Neural cell (in vitro differentiated cells): ENCODE results near the gene FBXO9. TPM values are rescaled to one million over a fixed set of nuclear protein-coding genes. Genes with fewer than 3 reads are reported as not detected.

ENCODE experiments used
- H2AFZ ChIP-seq: fragments of 200-600, 300-800 bp; sonication (generic), shearing (Covaris generic); 2 replicates; pipeline ENCODE4 v1.6.0; 2014; ENCODE audit warnings: low read depth, mild to moderate bottlenecking, antibody characterized with exemption, low read length, moderate library complexity
- H3F3A ChIP-seq: fragments of 200-600 bp; shearing (Covaris generic); 2 replicates; pipeline ENCODE4 v1.6.1; 2016; ENCODE audit warnings: mild to moderate bottlenecking, moderate library complexity, mixed read lengths, antibody characterized with exemption, low read length; ENCODE audit not compliant: insufficient read depth, poor library complexity, severe bottlenecking
- H3K27ac ChIP-seq: fragments of 200-600, 300-800 bp; sonication (generic), shearing (Covaris generic); 2 replicates; pipeline ENCODE4 v1.5.1; 2014; ENCODE audit warnings: mild to moderate bottlenecking, low read length, moderate library complexity
- H3K27me3 ChIP-seq: fragments of 300-800, 200-600 bp; sonication (generic), shearing (Covaris generic); 2 replicates; pipeline ENCODE4 v1.6.0; 2014; ENCODE audit warnings: mild to moderate bottlenecking, low read depth, low read length, moderate library complexity; ENCODE audit not compliant: insufficient read depth
- H3K36me3 ChIP-seq: fragments of 300-800, 200-600 bp; sonication (generic), shearing (Covaris generic); 2 replicates; pipeline ENCODE4 v1.5.1; 2014; ENCODE audit warnings: mild to moderate bottlenecking, antibody characterized with exemption, low read length, moderate library complexity; ENCODE audit not compliant: insufficient read depth
- H3K4me2 ChIP-seq: fragments of 300-800, 200-600 bp; sonication (generic), shearing (Covaris generic); 2 replicates; pipeline ENCODE4 v1.6.0; 2014; ENCODE audit warnings: mild to moderate bottlenecking, low read length
- H3K4me3 ChIP-seq: fragments of 300-800, 200-600 bp; sonication (generic), shearing (Covaris generic); 2 replicates; pipeline ENCODE4 v1.5.1; 2014; ENCODE audit warnings: mild to moderate bottlenecking, low read length, moderate library complexity
- H3K79me2 ChIP-seq: fragments of 200-600 bp; shearing (Covaris generic); replicated peaks from 2 replicates; pipeline ENCODE4 v1.6.0; 2014; ENCODE audit warnings: mild to moderate bottlenecking, low read length, moderate library complexity; ENCODE audit not compliant: insufficient read depth
- H3K9ac ChIP-seq: fragments of 300-800, 200-600 bp; sonication (generic), shearing (Covaris generic); 2 replicates; pipeline ENCODE4 v1.6.1; 2016; ENCODE audit warnings: mild to moderate bottlenecking, low read length, mixed read lengths
- H3K9me2 ChIP-seq: fragments of 200-600 bp; shearing (Covaris generic); 2 replicates; pipeline ENCODE4 v1.6.1; 2016; ENCODE audit warnings: mild to moderate bottlenecking, low read length, mixed read lengths; ENCODE audit not compliant: insufficient read depth
- H3K9me3 ChIP-seq: fragments of 200-600, 300-800 bp; sonication (generic), shearing (Covaris generic); 2 replicates; pipeline ENCODE4 v1.6.1; 2016; ENCODE audit warnings: mild to moderate bottlenecking, mixed run types, low read length, moderate library complexity, mixed read lengths
- H4K20me1 ChIP-seq: fragments of 200-600 bp; shearing (Covaris generic); 2 replicates; pipeline ENCODE4 v1.6.1; 2016; ENCODE audit warnings: mild to moderate bottlenecking, mixed run types; ENCODE audit not compliant: insufficient read depth
- EP300 ChIP-seq: fragments of 450-650 bp; conservative IDR thresholded peaks from 2 replicates; pipeline ENCODE4 v1.6.1; 2014; ENCODE audit warnings: antibody characterized with exemption, mild to moderate bottlenecking, moderate library complexity; ENCODE audit not compliant: poor library complexity, severe bottlenecking
- EZH2 ChIP-seq: fragments of 200-600, 300-800 bp; shearing (Covaris generic), sonication (generic); IDR thresholded peaks from 2 replicates; pipeline ENCODE4 v1.6.1; 2014; ENCODE audit warnings: antibody characterized with exemption, low read length, borderline replicate concordance, mild to moderate bottlenecking; ENCODE audit not compliant: insufficient read depth, poor library complexity, severe bottlenecking
- MXI1 ChIP-seq: fragments of 450-650 bp; conservative IDR thresholded peaks from 2 replicates; pipeline ENCODE4 v1.6.1; 2014; ENCODE audit warnings: antibody characterized with exemption, mild to moderate bottlenecking; ENCODE audit not compliant: poor library complexity, severe bottlenecking
- POLR2AphosphoS5 ChIP-seq: IDR thresholded peaks from 2 replicates; pipeline ENCODE4 v1.6.1; 2012
- RAD21 ChIP-seq: fragments of 450-650 bp; conservative IDR thresholded peaks from 2 replicates; pipeline ENCODE4 v1.6.1; 2014; ENCODE audit warnings: antibody characterized with exemption, mild to moderate bottlenecking, moderate library complexity
- SMC3 ChIP-seq: fragments of 450-650 bp; conservative IDR thresholded peaks from 2 replicates; pipeline ENCODE4 v1.6.1; 2014; ENCODE audit warnings: antibody characterized with exemption, mild to moderate bottlenecking, moderate library complexity; ENCODE audit not compliant: poor library complexity
- TAF1 ChIP-seq: IDR thresholded peaks from 2 replicates; pipeline ENCODE4 v1.6.1; 2012; ENCODE audit warnings: low read depth
- polyA plus RNA-seq: library from polyadenylated mRNA; depleted of rRNA; stranded (reverse); fragments of >200 nt; gene quantifications from 2 replicates; pipeline ENCODE4 v1.2.3, GENCODE V29; 2014
- TF ChIP-seq, protein P1 (sequence below): fragments of 450-650 bp; IDR thresholded peaks from 2 replicates; pipeline ENCODE4 v1.5.1; 2014; ENCODE audit warnings: antibody characterized with exemption, mild to moderate bottlenecking, moderate library complexity; ENCODE audit not compliant: poor library complexity, severe bottlenecking
- TF ChIP-seq, protein P2 (sequence below): IDR thresholded peaks from 2 replicates; pipeline ENCODE4 v1.6.1; 2012; ENCODE audit warnings: borderline replicate concordance

Gene FBXO9
- polyA plus RNA-seq, 1 donor from 2014 or later, result 92.2 TPM

DNA sequence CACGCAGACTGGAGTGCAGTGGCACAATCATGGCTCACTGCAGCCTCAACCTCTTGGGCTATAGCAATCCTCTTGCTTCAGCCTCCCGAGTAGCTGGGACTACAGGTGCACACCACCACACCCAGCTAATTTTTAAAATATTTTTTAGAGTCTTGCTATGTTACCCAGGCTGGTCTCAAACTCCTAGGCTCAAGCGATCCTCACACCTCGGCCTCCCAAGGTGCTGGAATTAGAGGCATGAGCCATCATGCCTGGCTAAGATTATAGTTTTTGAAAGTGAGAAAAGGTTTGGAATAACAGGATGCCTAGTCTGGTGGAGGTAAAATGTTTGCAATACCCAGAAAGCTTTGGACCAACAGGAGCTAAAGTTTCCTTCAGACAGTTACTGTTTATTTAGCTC lies 60.1 kb downstream of the FBXO9 start:
- H3K9me3 ChIP-seq, result no peaks in the 10 kb centered on the region
- H3K4me3 ChIP-seq, result no peak overlapping the region
- H3K36me3 ChIP-seq, result no peaks in the 10 kb centered on the region
- no peak overlapping the region for H3K9ac ChIP-seq
- H2AFZ ChIP-seq, result no peak overlapping the region
- H4K20me1 ChIP-seq, result no peaks in the 10 kb centered on the region
- H3K4me2 ChIP-seq, result no peak overlapping the region
- H3K9me2 ChIP-seq, result no peaks in the 10 kb centered on the region
- no peak overlapping the region for H3K27ac ChIP-seq
- H3F3A ChIP-seq, result no peaks in the 10 kb centered on the region
- H3K27me3 ChIP-seq, result no peaks in the 10 kb centered on the region
- no peaks in the 10 kb centered on the region for H3K79me2 ChIP-seq
- TF ChIP-seq EP300, result no peak
- TF ChIP-seq RAD21, result no peak
- TF ChIP-seq, protein P1, sequence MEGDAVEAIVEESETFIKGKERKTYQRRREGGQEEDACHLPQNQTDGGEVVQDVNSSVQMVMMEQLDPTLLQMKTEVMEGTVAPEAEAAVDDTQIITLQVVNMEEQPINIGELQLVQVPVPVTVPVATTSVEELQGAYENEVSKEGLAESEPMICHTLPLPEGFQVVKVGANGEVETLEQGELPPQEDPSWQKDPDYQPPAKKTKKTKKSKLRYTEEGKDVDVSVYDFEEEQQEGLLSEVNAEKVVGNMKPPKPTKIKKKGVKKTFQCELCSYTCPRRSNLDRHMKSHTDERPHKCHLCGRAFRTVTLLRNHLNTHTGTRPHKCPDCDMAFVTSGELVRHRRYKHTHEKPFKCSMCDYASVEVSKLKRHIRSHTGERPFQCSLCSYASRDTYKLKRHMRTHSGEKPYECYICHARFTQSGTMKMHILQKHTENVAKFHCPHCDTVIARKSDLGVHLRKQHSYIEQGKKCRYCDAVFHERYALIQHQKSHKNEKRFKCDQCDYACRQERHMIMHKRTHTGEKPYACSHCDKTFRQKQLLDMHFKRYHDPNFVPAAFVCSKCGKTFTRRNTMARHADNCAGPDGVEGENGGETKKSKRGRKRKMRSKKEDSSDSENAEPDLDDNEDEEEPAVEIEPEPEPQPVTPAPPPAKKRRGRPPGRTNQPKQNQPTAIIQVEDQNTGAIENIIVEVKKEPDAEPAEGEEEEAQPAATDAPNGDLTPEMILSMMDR, result no peak
- TF ChIP-seq EZH2, result no peak
- no peak for TF ChIP-seq MXI1
- no peak for TF ChIP-seq TAF1
- no peak for TF ChIP-seq POLR2AphosphoS5
- TF ChIP-seq, protein P2, sequence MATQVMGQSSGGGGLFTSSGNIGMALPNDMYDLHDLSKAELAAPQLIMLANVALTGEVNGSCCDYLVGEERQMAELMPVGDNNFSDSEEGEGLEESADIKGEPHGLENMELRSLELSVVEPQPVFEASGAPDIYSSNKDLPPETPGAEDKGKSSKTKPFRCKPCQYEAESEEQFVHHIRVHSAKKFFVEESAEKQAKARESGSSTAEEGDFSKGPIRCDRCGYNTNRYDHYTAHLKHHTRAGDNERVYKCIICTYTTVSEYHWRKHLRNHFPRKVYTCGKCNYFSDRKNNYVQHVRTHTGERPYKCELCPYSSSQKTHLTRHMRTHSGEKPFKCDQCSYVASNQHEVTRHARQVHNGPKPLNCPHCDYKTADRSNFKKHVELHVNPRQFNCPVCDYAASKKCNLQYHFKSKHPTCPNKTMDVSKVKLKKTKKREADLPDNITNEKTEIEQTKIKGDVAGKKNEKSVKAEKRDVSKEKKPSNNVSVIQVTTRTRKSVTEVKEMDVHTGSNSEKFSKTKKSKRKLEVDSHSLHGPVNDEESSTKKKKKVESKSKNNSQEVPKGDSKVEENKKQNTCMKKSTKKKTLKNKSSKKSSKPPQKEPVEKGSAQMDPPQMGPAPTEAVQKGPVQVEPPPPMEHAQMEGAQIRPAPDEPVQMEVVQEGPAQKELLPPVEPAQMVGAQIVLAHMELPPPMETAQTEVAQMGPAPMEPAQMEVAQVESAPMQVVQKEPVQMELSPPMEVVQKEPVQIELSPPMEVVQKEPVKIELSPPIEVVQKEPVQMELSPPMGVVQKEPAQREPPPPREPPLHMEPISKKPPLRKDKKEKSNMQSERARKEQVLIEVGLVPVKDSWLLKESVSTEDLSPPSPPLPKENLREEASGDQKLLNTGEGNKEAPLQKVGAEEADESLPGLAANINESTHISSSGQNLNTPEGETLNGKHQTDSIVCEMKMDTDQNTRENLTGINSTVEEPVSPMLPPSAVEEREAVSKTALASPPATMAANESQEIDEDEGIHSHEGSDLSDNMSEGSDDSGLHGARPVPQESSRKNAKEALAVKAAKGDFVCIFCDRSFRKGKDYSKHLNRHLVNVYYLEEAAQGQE, result no peak
- TF ChIP-seq SMC3, result no peak

GRCh38 chr6:53128842-53129241 lies 63.6 kb downstream of the FBXO9 start:
- no peaks in the 10 kb centered on the region for H3K27me3 ChIP-seq
- H3K36me3 ChIP-seq, result no peaks in the 10 kb centered on the region
- no peak overlapping the region for H3K27ac ChIP-seq
- H3K9ac ChIP-seq, result no peak overlapping the region
- no peaks in the 10 kb centered on the region for H4K20me1 ChIP-seq
- H3K9me3 ChIP-seq, result no peaks in the 10 kb centered on the region
- TF ChIP-seq RAD21 (no peak), EP300 (no peak), TAF1 (no peak), POLR2AphosphoS5 (no peak), SMC3 (no peak), EZH2 (no peak), MXI1 (no peak)
- TF ChIP-seq, protein P2, result no peak
- TF ChIP-seq, protein P1, result no peak
- no peak overlapping the region for H3K4me2 ChIP-seq
- H3F3A ChIP-seq, result no peaks in the 10 kb centered on the region
- no peaks in the 10 kb centered on the region for H3K79me2 ChIP-seq
- H3K4me3 ChIP-seq, result no peak overlapping the region
- no peaks in the 10 kb centered on the region for H3K9me2 ChIP-seq
- H2AFZ ChIP-seq, result no peak overlapping the region
